Osteocyte (in vitro differentiated cells): Measurements from ENCODE around the gene RPS6KA5. TPM values are rescaled to one million over a fixed set of nuclear protein-coding genes. Genes with fewer than 3 reads are reported as not detected.

ENCODE experiments used
- DNase-seq: peaks from one replicate; pipeline ENCODE4 v3.0.0; 2021; ENCODE audit warnings: mixed read lengths; ENCODE audit not compliant: unreplicated experiment; ENCODE audit errors: extremely low spot score
- H3K27ac Mint-ChIP-seq: one replicate; pipeline ENCODE4 v1.8.0; 2021; ENCODE audit warnings: mild to moderate bottlenecking, mixed read lengths; ENCODE audit not compliant: unreplicated experiment
- H3K27me3 Mint-ChIP-seq: one replicate; pipeline ENCODE4 v1.8.0; 2021; ENCODE audit warnings: mixed read lengths; ENCODE audit not compliant: unreplicated experiment
- H3K36me3 Mint-ChIP-seq: one replicate; pipeline ENCODE4 v1.8.0; 2021; ENCODE audit warnings: mixed read lengths; ENCODE audit not compliant: unreplicated experiment
- H3K4me1 Mint-ChIP-seq: one replicate; pipeline ENCODE4 v1.8.0; 2021; ENCODE audit warnings: mixed read lengths; ENCODE audit not compliant: unreplicated experiment
- H3K4me3 Mint-ChIP-seq: one replicate; pipeline ENCODE4 v1.8.0; 2021; ENCODE audit warnings: mild to moderate bottlenecking, moderate library complexity, mixed read lengths; ENCODE audit not compliant: unreplicated experiment
- H3K9me3 Mint-ChIP-seq: one replicate; pipeline ENCODE4 v1.8.0; 2021; ENCODE audit warnings: mixed read lengths; ENCODE audit not compliant: unreplicated experiment
- total RNA-seq: library from RNA; stranded (reverse); gene quantifications from 2 replicates; pipeline ENCODE4 v1.2.1, GENCODE V29; 2021
- TF ChIP-seq, protein P1 (sequence below): fragments of 200-600 bp; sonication (generic); IDR thresholded peaks from 2 replicates; pipeline ENCODE4 v1.5.0; 2021; ENCODE audit warnings: antibody characterized with exemption, mild to moderate bottlenecking, moderate library complexity

The RPS6KA5 gene
- total RNA-seq, 1 donor from 2014 or later, result 3.4 TPM

DNA sequence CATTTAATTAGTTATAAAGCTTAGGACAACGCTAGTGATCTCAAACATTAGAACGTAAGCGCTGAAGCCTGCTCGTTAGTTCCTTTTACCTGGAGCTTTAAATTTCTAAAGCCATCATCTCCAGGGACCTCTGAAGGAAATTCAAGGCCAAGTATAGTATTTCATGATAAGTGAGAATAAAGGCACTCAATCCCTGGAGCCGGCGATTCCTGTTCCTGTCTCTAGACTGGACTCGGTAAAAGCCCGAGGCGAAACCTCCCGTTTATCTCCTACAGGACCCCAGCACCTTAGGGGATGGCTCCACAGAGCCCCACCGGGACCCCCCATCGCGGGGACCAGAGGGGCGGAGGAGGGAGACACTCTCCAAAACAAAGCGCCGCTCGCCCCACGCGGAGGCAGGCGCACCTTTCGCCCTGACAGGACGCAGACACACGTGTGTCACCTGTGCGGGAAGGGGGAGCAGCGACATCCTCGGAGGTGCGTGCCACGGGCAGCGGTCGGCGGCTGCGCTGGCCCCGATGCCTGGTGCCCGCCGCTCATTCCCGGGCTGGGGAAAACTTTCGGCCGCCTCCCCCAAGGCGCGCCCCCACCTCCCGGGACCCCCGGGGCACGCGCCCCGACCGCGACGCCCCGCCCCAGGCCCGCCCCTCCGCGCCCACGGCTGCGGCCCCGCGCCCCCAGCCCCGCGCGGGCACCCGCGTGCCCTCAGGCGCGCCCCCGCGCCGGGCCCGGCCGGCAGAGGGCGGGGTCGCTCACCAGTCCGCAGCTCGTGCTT, 678 bp downstream of the RPS6KA5 start:
- H3K27me3 Mint-ChIP-seq, result peaks cover 2% of the 10 kb centered on the region
- no peak overlapping the region for H3K27ac Mint-ChIP-seq
- DNase-seq, result no peak
- TF ChIP-seq, protein P1, sequence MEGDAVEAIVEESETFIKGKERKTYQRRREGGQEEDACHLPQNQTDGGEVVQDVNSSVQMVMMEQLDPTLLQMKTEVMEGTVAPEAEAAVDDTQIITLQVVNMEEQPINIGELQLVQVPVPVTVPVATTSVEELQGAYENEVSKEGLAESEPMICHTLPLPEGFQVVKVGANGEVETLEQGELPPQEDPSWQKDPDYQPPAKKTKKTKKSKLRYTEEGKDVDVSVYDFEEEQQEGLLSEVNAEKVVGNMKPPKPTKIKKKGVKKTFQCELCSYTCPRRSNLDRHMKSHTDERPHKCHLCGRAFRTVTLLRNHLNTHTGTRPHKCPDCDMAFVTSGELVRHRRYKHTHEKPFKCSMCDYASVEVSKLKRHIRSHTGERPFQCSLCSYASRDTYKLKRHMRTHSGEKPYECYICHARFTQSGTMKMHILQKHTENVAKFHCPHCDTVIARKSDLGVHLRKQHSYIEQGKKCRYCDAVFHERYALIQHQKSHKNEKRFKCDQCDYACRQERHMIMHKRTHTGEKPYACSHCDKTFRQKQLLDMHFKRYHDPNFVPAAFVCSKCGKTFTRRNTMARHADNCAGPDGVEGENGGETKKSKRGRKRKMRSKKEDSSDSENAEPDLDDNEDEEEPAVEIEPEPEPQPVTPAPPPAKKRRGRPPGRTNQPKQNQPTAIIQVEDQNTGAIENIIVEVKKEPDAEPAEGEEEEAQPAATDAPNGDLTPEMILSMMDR, result peak; percentile 37
- H3K4me3 Mint-ChIP-seq, result peak overlapping the region; percentile 68
- H3K4me1 Mint-ChIP-seq, result peaks cover 4% of the 10 kb centered on the region
- no peaks in the 10 kb centered on the region for H3K9me3 Mint-ChIP-seq
- no peaks in the 10 kb centered on the region for H3K36me3 Mint-ChIP-seq

DNA sequence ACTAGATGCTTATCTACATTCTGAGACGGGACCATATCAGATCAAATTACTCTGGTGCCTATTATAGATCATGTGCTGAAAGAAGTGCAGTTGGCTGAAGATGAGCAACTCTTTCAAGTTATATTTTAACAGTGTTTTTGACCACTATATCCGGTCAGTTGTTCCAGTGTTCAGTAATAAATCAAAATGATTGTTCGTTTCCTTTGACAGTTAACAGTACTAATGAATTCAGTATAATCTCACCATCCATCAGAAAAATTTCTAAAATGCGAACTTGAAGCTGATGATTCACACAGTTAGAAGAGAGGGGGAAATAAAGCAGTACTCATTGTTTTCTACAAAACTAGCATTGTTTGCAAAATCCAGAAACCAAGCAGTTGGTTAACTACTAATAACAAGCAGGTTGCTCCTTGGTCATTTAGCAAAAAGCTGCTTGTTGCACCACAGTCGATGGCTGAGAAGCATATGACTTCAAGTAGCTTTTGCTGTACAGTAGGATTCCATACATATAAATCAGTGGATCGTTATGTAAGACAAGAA, 2.3 kb downstream of the RPS6KA5 start:
- no peaks in the 10 kb centered on the region for H3K9me3 Mint-ChIP-seq
- no peak overlapping the region for H3K27ac Mint-ChIP-seq
- peaks cover 4% of the 10 kb centered on the region for H3K4me1 Mint-ChIP-seq
- H3K36me3 Mint-ChIP-seq, result no peaks in the 10 kb centered on the region
- no peaks in the 10 kb centered on the region for H3K27me3 Mint-ChIP-seq
- DNase-seq, result no peak
- no peak overlapping the region for H3K4me3 Mint-ChIP-seq
- TF ChIP-seq, protein P1, result no peak

DNA sequence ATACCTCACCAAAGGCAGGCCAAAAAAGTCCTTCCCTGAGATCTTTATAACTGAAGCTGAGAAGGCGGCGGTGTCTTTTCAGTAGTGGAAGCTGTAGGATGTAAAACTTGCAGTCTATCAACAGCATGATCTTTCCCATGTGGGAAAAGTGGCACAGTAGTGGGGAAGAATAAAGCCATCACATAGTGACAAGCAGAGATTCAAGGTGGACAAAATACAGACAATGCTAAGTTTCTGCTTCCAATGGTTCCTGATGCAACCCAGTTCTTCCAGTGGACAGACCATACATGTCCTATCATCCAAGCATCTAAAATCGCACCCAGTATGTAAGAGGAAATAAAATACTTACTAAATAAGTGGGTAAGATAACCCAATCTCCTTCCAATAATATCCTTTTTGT, 4.1 kb downstream of the RPS6KA5 start:
- H3K27ac Mint-ChIP-seq, result no peak overlapping the region
- no peak overlapping the region for H3K4me3 Mint-ChIP-seq
- no peak for DNase-seq
- H3K36me3 Mint-ChIP-seq, result no peaks in the 10 kb centered on the region
- H3K27me3 Mint-ChIP-seq, result peaks cover 3% of the 10 kb centered on the region
- peaks cover 4% of the 10 kb centered on the region for H3K4me1 Mint-ChIP-seq
- TF ChIP-seq, protein P1, result no peak
- no peaks in the 10 kb centered on the region for H3K9me3 Mint-ChIP-seq

DNA sequence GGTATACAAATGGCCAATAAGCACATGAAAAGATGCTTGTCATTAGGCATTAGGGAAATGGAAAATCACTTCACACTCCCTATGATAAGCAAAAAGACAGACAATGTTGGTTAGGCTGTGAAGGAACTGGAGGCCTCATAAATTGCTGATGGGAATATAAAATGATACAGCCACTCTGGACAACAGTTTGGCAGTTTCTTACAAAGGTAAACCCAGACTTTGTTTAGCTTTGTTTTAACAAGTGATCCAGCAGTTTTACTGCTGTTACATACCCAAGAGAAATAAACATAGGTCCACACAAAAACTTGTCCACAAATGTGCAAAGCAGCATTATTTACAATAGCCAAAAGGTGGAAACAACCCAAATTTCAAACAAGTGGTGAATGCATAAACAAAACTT, 5.4 kb downstream of the RPS6KA5 start:
- Mint-ChIP-seq H3K27me3 (peaks cover 3% of the 10 kb centered on the region), H3K36me3 (no peaks in the 10 kb centered on the region), H3K27ac (no peak overlapping the region), H3K9me3 (no peaks in the 10 kb centered on the region), H3K4me1 (peaks cover 4% of the 10 kb centered on the region), H3K4me3 (no peak overlapping the region)
- TF ChIP-seq, protein P1, result no peak
- DNase-seq, result no peak

DNA sequence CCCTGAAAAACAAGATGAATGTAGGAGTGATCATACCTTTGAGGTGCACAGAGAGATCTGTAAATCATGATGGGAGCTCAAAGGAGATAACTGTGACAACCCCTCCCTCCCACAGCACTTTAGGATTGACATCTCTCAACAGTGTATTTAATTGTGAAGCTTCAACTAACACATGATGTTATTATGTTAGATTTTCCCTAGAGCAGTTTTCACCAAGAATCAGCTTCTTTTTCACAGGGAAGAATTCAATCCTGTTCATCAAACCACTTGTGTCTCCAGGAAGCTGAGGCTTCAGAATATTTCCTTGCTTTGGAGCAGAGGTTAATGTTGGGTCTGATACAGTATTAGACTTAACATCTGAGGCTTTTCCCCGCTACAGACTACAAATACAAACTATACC, 11.8 kb downstream of the RPS6KA5 start:
- TF ChIP-seq, protein P1, result no peak
- no peak overlapping the region for H3K4me3 Mint-ChIP-seq
- H3K36me3 Mint-ChIP-seq, result no peaks in the 10 kb centered on the region
- peaks cover 3% of the 10 kb centered on the region for H3K27me3 Mint-ChIP-seq
- no peaks in the 10 kb centered on the region for H3K9me3 Mint-ChIP-seq
- no peak for DNase-seq
- no peaks in the 10 kb centered on the region for H3K4me1 Mint-ChIP-seq
- no peak overlapping the region for H3K27ac Mint-ChIP-seq
